ENCODE measurements around the gene CEACAM16. TPM values are rescaled to one million over a fixed set of nuclear protein-coding genes. Genes with fewer than 3 reads are reported as not detected.

CEACAM16 gene
- total and polyA plus RNA-seq, 8 donors: 0.16 to 1.0 (median 0.37) TPM; not detected in 3

DNA sequence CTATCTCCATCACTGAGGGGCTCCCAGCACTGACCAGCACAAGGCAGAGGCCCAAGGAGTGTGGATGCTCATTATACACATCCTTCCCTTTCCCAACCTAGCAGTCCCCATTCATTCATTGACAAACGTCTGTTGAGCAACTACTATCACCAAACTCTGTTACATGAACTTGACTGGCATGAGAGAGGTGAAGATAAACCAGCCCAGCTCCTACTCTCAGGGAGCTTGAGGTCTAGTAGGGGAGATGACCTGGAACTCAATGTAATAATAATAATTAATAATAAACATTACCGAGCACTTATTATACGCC is 8.9 kb upstream of the CEACAM16 start:
- FAIRE-seq: no peak
- no peak for DNase-seq
- no peaks in the 10 kb centered on the region for H3K27me3 ChIP-seq
- intact Hi-C loops (cut with DNase I): no loop called here
- TF ChIP-seq, protein P1, sequence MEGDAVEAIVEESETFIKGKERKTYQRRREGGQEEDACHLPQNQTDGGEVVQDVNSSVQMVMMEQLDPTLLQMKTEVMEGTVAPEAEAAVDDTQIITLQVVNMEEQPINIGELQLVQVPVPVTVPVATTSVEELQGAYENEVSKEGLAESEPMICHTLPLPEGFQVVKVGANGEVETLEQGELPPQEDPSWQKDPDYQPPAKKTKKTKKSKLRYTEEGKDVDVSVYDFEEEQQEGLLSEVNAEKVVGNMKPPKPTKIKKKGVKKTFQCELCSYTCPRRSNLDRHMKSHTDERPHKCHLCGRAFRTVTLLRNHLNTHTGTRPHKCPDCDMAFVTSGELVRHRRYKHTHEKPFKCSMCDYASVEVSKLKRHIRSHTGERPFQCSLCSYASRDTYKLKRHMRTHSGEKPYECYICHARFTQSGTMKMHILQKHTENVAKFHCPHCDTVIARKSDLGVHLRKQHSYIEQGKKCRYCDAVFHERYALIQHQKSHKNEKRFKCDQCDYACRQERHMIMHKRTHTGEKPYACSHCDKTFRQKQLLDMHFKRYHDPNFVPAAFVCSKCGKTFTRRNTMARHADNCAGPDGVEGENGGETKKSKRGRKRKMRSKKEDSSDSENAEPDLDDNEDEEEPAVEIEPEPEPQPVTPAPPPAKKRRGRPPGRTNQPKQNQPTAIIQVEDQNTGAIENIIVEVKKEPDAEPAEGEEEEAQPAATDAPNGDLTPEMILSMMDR (IDR thresholded peaks at IDR 0.05): no peak
- H3K4me1 ChIP-seq: peaks cover 32 to 37% (median 32%) of the 10 kb centered on the region in 3 donors
- no peaks in the 10 kb centered on the region for H3K9me3 ChIP-seq
- no peak for ATAC-seq
- no peaks in the 10 kb centered on the region for H3K36me3 ChIP-seq
- 78 to 79% methylated on average over 3 of the region's 3 CpGs for WGBS, 2 donors
- H3K27ac ChIP-seq: no peak overlapping the region
- H3K4me3 ChIP-seq: no peak overlapping the region

DNA sequence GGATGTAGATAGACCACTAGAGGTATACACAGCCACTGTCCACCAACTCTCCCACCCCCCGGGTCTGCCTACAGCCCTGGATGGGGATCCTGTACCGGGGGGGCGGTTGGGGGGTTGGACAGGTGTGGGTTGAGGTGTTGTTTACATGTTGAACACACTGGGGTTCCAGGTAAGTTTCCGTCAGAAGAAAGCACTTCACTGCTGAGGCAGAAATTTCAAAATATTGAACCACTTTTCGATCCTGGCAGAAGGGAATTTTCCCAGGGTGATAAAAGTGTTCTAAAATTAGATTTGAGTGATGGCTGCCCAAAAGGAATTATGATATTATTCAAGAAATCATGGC is 6.6 kb upstream of the CEACAM16 start:
- intact Hi-C loops (cut with DNase I): no loop called here
- DNase-seq (no peak), ATAC-seq (peak; percentile 2 to 33 (median 25)), FAIRE-seq (no peak)
- Histone ChIP-seq H3K4me1 (peaks cover 41 to 46% (median 43%) of the 10 kb centered on the region in 3 donors), H3K27ac (peak overlapping the region; percentile 69 to 95 (median 86)), H3K4me3 (no peak overlapping the region), H3K9me3 (no peaks in the 10 kb centered on the region), H3K36me3 (no peaks in the 10 kb centered on the region), H3K27me3 (no peaks in the 10 kb centered on the region)
- WGBS, 2 donors: 9 to 14% methylated on average over 5 of the region's 5 CpGs
- TF ChIP-seq, protein P1 (IDR thresholded peaks at IDR 0.05): no peak

DNA sequence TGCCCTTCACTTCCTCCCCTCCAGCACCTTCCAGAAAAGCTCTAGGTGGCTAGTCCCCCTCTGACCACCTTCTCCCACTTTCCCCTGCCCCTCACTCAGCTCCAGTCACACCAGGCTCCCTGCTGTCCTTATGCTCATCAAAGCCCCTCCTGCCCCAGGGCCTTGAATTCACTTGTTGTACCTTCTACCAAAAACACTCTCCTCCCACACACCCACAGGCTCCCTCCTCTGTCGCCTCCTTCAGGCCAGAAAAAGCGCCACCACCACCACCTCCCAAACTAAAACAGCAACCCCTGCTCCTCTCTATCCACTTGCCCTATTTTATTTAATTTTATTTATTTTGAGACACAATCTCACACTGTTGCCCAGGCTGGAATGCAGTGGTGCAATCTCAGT is 4.8 kb upstream of the CEACAM16 start:
- intact Hi-C loops (cut with DNase I): no loop called here
- WGBS, 2 donors: 62 to 77% methylated on average over 2 of the region's 2 CpGs
- Histone ChIP-seq H3K27me3 (no peaks in the 10 kb centered on the region), H3K36me3 (no peaks in the 10 kb centered on the region), H3K4me3 (no peak overlapping the region), H3K9me3 (no peaks in the 10 kb centered on the region), H3K27ac (peak overlapping the region in 3 of 4 donors; percentile 55 to 79 (median 67)), H3K4me1 (peaks cover 43 to 46% (median 43%) of the 10 kb centered on the region in 3 donors)
- TF ChIP-seq, protein P1 (IDR thresholded peaks at IDR 0.05): no peak
- DNase-seq (no peak), FAIRE-seq (no peak), ATAC-seq (no peak)

DNA sequence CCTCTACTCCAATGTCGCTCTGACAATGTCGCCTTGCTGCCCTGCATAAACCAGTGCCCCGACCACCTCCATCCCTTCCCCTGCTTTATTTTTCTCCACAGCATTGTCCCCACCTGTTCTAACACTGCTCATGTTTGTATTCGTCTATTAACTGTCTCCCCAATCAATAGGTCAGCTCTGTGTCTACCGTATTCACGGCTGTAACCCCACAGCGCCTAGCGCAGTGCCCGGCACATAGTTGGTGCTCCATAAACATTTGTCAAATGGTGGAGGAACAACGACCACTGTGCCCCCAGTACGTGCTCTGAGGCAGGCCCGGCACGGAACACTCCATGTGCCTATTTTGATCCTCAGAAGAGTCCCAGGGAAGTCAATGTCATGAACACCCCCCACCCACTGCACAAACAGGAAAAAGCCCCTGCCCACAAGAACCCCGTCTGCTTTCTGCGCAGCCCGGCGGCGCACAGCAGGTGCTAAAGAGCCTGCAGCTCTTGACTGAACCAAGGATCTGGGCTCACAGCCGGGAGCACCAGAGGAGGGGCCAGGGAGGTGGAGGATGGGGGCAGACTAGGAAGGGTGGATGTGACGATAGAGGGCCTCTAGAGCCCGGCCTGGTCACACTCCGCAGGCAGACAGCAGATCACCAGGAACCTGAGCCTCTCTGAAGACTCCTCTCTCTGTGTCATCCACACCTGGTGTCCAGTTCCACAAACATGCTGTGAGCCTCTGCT is 1.8 kb upstream of the CEACAM16 start:
- WGBS, 2 donors: 35 to 36% methylated on average over 22 of the region's 22 CpGs
- H3K4me3 ChIP-seq: no peak overlapping the region
- intact Hi-C loops (cut with DNase I): no loop called here
- FAIRE-seq (no peak), DNase-seq (peak in 5 of 6 donors; percentile 53 to 82 (median 78)), ATAC-seq (peak; percentile 33 to 55 (median 46))
- no peaks in the 10 kb centered on the region for H3K36me3 ChIP-seq
- peaks cover 29 to 32% (median 29%) of the 10 kb centered on the region in 3 donors for H3K4me1 ChIP-seq
- H3K27me3 ChIP-seq: no peaks in the 10 kb centered on the region
- H3K27ac ChIP-seq: peak overlapping the region in 3 of 4 donors; percentile 42 to 51 (median 46)
- no peaks in the 10 kb centered on the region for H3K9me3 ChIP-seq
- TF ChIP-seq, protein P1 (IDR thresholded peaks at IDR 0.05): no peak

DNA sequence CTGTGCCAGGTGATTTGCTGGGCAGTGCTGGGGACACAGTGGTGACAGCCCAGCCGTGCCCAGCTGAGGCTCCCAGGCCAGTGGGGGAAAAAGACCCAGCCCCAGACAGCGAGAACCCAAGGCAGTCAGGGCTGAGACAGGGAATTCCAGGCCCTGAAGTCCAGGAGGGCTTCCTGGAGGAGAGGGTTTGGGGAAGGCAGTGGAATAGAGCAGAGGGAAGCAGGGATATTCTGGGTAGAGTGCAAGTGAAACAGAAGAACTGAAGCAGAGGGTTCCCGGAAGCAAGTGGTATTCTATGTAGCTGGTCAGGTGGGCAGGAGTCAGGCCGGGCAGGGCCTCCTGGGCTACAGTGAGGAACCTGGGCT is 1.3 kb upstream of the CEACAM16 start:
- 54 to 58% methylated on average over 4 of the region's 4 CpGs for WGBS, 2 donors
- Histone ChIP-seq H3K27ac (peak overlapping the region in 3 of 4 donors; percentile 42 to 51 (median 46)), H3K27me3 (no peaks in the 10 kb centered on the region), H3K4me1 (peaks cover 26 to 28% (median 26%) of the 10 kb centered on the region in 3 donors), H3K36me3 (no peaks in the 10 kb centered on the region), H3K9me3 (no peaks in the 10 kb centered on the region), H3K4me3 (no peak overlapping the region)
- FAIRE-seq (no peak), ATAC-seq (no peak), DNase-seq (no peak)
- intact Hi-C loops (cut with DNase I): no loop called here
- TF ChIP-seq, protein P1 (IDR thresholded peaks at IDR 0.05): no peak
